ENCODE results near the gene TNRC18. TPM values are rescaled to one million over a fixed set of nuclear protein-coding genes. Genes with fewer than 3 reads are reported as not detected.
"Not testable (repeated sequence)": the region's sequence is repeated elsewhere in the genome, so short reads cannot be mapped to it uniquely, and the experiment has no call there.

Gene TNRC18
- total RNA-seq, 1 experiment from 2014 or later, result 121 TPM

GRCh38 chr7:5377279-5377678, 46.4 kb downstream of the TNRC18 start:
- DNase-seq (ENCODE audit: low spot score), result no peak

- DNase-seq (ENCODE audit: low spot score), result no peak
Observed at GRCh38 chr7:5375925-5376324, 47.7 kb downstream of the TNRC18 start.

- DNase-seq (ENCODE audit: low spot score), result no peak
Observed at GRCh38 chr7:5374464-5374863, 49.2 kb downstream of the TNRC18 start.

- no peak for DNase-seq (ENCODE audit: low spot score)
Observed at GRCh38 chr7:5373300-5373699, 50.3 kb downstream of the TNRC18 start.

GRCh38 chr7:5370454-5371353, 52.9 kb downstream of the TNRC18 start:
- DNase-seq (ENCODE audit: low spot score), result no peak

GRCh38 chr7:5367661-5368060, 56.0 kb downstream of the TNRC18 start:
- no peak for DNase-seq (ENCODE audit: low spot score)

GRCh38 chr7:5365976-5366625, 57.5 kb downstream of the TNRC18 start:
- peak; percentile 86 for DNase-seq (ENCODE audit: low spot score)

- no peak for DNase-seq (ENCODE audit: low spot score)
Observed at GRCh38 chr7:5363729-5364128, 59.9 kb downstream of the TNRC18 start.

GRCh38 chr7:5362466-5362865, 61.2 kb downstream of the TNRC18 start:
- DNase-seq (ENCODE audit: low spot score), result no peak

- DNase-seq (ENCODE audit: low spot score), result no peak
Observed at GRCh38 chr7:5361446-5362127, 62.0 kb downstream of the TNRC18 start.

- DNase-seq (ENCODE audit: low spot score), result no peak
Observed at GRCh38 chr7:5360971-5361370, 62.7 kb downstream of the TNRC18 start.

- DNase-seq (ENCODE audit: low spot score), result no peak
Observed at GRCh38 chr7:5360451-5360850, 63.2 kb downstream of the TNRC18 start.

GRCh38 chr7:5360021-5360420, 63.6 kb downstream of the TNRC18 start:
- DNase-seq (ENCODE audit: low spot score), result not testable (repeated sequence)

- DNase-seq (ENCODE audit: low spot score), result no peak
Observed at GRCh38 chr7:5359344-5359743, 64.3 kb downstream of the TNRC18 start.

GRCh38 chr7:5357951-5358350, 65.7 kb downstream of the TNRC18 start:
- no peak for DNase-seq (ENCODE audit: low spot score)

- no peak for DNase-seq (ENCODE audit: low spot score)
Observed at GRCh38 chr7:5356751-5357119, 66.9 kb downstream of the TNRC18 start.

- DNase-seq (ENCODE audit: low spot score), result no peak
Observed at GRCh38 chr7:5354460-5355232, 69.0 kb downstream of the TNRC18 start.

GRCh38 chr7:5352440-5353010, 71.1 kb downstream of the TNRC18 start:
- no peak for DNase-seq (ENCODE audit: low spot score)

GRCh38 chr7:5351507-5352265, 71.9 kb downstream of the TNRC18 start:
- DNase-seq (ENCODE audit: low spot score), result no peak

- DNase-seq (ENCODE audit: low spot score), result no peak
Observed at GRCh38 chr7:5350600-5351385, 72.8 kb downstream of the TNRC18 start.

Measured in HT-29 (cell line).